ENCODE data around the gene TSHR. TPM values are rescaled to one million over a fixed set of nuclear protein-coding genes. Genes with fewer than 3 reads are reported as not detected.

The TSHR gene
- total and polyA plus RNA-seq, 2 experiments from 2014 or later: 0.59 to 0.78 TPM

DNA sequence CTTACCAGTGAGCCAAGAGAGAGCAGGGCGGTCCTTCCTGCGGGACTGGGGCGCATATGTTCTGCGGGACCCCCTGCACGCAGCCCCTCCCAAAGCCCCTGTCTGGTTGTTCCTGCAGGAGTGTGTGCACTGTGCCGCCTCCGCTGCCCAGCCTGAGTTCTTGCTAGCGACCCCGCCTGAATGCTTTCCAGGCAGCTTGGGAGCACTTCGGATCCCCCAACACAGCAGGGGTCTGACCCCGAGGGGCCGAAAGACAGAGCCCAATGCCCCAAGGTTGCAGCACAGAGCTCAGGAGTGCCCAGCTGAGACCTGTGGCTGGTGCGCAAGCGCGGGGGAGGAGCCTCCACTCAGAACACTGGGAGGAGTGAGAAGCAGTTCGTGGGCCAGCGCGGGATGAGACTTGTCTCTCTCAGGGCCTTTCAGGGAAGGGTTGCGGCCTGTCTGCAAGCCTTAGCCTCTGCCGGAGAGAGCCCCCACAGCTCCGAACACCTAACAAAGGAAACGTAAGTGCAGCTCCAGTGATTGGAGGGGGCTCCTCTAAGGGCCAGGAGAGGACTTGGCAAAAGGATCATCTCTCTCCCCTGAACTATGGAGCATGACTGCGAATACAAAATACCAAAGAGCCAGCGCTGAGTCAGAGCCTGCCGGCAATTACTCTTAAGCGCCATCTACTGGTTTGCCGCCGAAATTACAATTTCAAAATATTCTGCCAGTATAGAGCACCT, 214.8 kb downstream of the TSHR start (continued):
- TF ChIP-seq ZNF331 (CRISPR knock-in tag; IDR thresholded peaks at IDR 0.05; ENCODE audit: low read depth): no peak
- TF ChIP-seq, protein P1, sequence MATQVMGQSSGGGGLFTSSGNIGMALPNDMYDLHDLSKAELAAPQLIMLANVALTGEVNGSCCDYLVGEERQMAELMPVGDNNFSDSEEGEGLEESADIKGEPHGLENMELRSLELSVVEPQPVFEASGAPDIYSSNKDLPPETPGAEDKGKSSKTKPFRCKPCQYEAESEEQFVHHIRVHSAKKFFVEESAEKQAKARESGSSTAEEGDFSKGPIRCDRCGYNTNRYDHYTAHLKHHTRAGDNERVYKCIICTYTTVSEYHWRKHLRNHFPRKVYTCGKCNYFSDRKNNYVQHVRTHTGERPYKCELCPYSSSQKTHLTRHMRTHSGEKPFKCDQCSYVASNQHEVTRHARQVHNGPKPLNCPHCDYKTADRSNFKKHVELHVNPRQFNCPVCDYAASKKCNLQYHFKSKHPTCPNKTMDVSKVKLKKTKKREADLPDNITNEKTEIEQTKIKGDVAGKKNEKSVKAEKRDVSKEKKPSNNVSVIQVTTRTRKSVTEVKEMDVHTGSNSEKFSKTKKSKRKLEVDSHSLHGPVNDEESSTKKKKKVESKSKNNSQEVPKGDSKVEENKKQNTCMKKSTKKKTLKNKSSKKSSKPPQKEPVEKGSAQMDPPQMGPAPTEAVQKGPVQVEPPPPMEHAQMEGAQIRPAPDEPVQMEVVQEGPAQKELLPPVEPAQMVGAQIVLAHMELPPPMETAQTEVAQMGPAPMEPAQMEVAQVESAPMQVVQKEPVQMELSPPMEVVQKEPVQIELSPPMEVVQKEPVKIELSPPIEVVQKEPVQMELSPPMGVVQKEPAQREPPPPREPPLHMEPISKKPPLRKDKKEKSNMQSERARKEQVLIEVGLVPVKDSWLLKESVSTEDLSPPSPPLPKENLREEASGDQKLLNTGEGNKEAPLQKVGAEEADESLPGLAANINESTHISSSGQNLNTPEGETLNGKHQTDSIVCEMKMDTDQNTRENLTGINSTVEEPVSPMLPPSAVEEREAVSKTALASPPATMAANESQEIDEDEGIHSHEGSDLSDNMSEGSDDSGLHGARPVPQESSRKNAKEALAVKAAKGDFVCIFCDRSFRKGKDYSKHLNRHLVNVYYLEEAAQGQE (IDR thresholded peaks at IDR 0.05; ENCODE audit: unreplicated experiment): no peak
- no peak for TF ChIP-seq NANOG (IDR thresholded peaks at IDR 0.05; ENCODE audit: borderline replicate concordance)

DNA sequence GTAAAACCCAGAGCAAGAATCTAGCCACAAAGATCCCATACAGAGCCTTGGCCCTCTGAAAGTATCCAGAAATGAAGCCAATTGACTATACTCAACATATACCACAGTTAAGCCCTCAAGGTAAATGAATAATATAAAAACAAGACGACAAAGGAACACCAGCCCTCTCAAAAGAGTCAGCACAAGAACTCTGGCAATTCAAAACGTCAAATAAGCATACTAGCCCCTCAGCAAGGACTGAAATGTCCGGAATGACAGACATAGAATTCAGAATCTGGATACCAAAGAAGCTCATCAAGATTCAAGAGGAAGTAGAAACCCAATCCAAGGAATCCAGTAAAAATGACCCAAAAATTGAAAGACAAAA, 215.4 kb downstream of the TSHR start:
- H3K27me3 Mint-ChIP-seq (ENCODE audit: insufficient read depth, low read depth, poor library complexity): no peaks in the 10 kb centered on the region
- no peaks in the 10 kb centered on the region for H3K9me2 ChIP-seq (ENCODE audit: insufficient read depth)
- H3K4me3 ChIP-seq: no peak overlapping the region; the same call in 1 of the 2 replicates
- H3K4me3 Mint-ChIP-seq: peak overlapping the region; percentile 92
- H3K36me3 ChIP-seq (ENCODE audit: insufficient read depth): no peaks in the 10 kb centered on the region
- no peaks in the 10 kb centered on the region for H3K79me2 ChIP-seq (replicated peaks; ENCODE audit: insufficient read depth)
- H3K27ac ChIP-seq (ENCODE audit: low read depth): no peak overlapping the region
- no peak overlapping the region for H2AFZ ChIP-seq
- peaks cover 8% of the 10 kb centered on the region; the same call in 2 of the 3 replicates for H3K4me1 Mint-ChIP-seq
- no peaks in the 10 kb centered on the region; the same call in 1 of the 2 replicates for H4K20me1 ChIP-seq (replicated peaks; ENCODE audit: insufficient read depth)
- peaks cover 5% of the 10 kb centered on the region; the same call in 2 of the 3 replicates for H3K36me3 Mint-ChIP-seq (ENCODE audit: low read depth)
- DNase-seq (ENCODE audit: low spot score) (no peak), ATAC-seq (no peak)
- TF ChIP-seq, protein P2, sequence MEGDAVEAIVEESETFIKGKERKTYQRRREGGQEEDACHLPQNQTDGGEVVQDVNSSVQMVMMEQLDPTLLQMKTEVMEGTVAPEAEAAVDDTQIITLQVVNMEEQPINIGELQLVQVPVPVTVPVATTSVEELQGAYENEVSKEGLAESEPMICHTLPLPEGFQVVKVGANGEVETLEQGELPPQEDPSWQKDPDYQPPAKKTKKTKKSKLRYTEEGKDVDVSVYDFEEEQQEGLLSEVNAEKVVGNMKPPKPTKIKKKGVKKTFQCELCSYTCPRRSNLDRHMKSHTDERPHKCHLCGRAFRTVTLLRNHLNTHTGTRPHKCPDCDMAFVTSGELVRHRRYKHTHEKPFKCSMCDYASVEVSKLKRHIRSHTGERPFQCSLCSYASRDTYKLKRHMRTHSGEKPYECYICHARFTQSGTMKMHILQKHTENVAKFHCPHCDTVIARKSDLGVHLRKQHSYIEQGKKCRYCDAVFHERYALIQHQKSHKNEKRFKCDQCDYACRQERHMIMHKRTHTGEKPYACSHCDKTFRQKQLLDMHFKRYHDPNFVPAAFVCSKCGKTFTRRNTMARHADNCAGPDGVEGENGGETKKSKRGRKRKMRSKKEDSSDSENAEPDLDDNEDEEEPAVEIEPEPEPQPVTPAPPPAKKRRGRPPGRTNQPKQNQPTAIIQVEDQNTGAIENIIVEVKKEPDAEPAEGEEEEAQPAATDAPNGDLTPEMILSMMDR (conservative IDR thresholded peaks at IDR 0.05; ENCODE audit: low read depth in 2 of 2): no peak
- TF ChIP-seq, protein P3, sequence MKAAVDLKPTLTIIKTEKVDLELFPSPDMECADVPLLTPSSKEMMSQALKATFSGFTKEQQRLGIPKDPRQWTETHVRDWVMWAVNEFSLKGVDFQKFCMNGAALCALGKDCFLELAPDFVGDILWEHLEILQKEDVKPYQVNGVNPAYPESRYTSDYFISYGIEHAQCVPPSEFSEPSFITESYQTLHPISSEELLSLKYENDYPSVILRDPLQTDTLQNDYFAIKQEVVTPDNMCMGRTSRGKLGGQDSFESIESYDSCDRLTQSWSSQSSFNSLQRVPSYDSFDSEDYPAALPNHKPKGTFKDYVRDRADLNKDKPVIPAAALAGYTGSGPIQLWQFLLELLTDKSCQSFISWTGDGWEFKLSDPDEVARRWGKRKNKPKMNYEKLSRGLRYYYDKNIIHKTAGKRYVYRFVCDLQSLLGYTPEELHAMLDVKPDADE (IDR thresholded peaks at IDR 0.05): no peak
- no peak for TF ChIP-seq NANOG (IDR thresholded peaks at IDR 0.05; ENCODE audit: borderline replicate concordance)
- no peak for TF ChIP-seq CREB1 (CRISPR knock-in tag; IDR thresholded peaks at IDR 0.05; ENCODE audit: low read depth)
- TF ChIP-seq ZNF331 (CRISPR knock-in tag; IDR thresholded peaks at IDR 0.05; ENCODE audit: low read depth): no peak
- TF ChIP-seq STAT1 (IDR thresholded peaks at IDR 0.05; ENCODE audit: unreplicated experiment): no peak
- no peak for TF ChIP-seq JUNB (IDR thresholded peaks at IDR 0.05; ENCODE audit: unreplicated experiment)
- no peak for TF ChIP-seq EZH2phosphoT487 (IDR thresholded peaks at IDR 0.05; ENCODE audit: unreplicated experiment)
- H3K27ac Mint-ChIP-seq: peak overlapping the region; percentile 74; the same call in 1 of the 2 replicates
- no peaks in the 10 kb centered on the region for H3F3A ChIP-seq (replicated peaks; ENCODE audit: low read depth)
- H3K9me3 Mint-ChIP-seq: no peaks in the 10 kb centered on the region
- no peak overlapping the region for H3K4me2 ChIP-seq
- H3K27me3 ChIP-seq (ENCODE audit: insufficient read depth): no peaks in the 10 kb centered on the region
- no peaks in the 10 kb centered on the region for H3K4me1 ChIP-seq (ENCODE audit: insufficient read depth)
